Mesodermal cell (in vitro differentiated cells): ENCODE measurements around the gene BACE1-AS.
"Not testable (repeated sequence)": the region's sequence is repeated elsewhere in the genome, so short reads cannot be mapped to it uniquely, and the experiment has no call there.

ENCODE experiments used
- H3K27ac ChIP-seq: 2 replicates; pipeline ENCODE4 v1.7.0; 2013; ENCODE audit warnings: mild to moderate bottlenecking, low read depth, low read length, moderate library complexity; ENCODE audit not compliant: severe bottlenecking
- H3K36me3 ChIP-seq: 2 replicates; pipeline ENCODE4 v1.7.1; 2013; ENCODE audit warnings: mild to moderate bottlenecking, low read length, moderate library complexity; ENCODE audit not compliant: control insufficient read depth, insufficient read depth
- H3K4me1 ChIP-seq: one replicate; pipeline ENCODE4 v1.7.1; 2013; ENCODE audit warnings: mild to moderate bottlenecking, low read length; ENCODE audit not compliant: insufficient read depth, control insufficient read depth, poor library complexity, severe bottlenecking
- H3K4me3 ChIP-seq: 2 replicates; pipeline ENCODE4 v1.7.0; 2013; ENCODE audit warnings: low read length, control low read depth, mild to moderate bottlenecking; ENCODE audit not compliant: insufficient read depth, poor library complexity, severe bottlenecking; ENCODE audit errors: extremely low read depth
- H3K9me3 ChIP-seq: 2 replicates; pipeline ENCODE4 v1.7.1; 2013; ENCODE audit warnings: mild to moderate bottlenecking, low read length, moderate library complexity; ENCODE audit not compliant: control insufficient read depth
- WGBS, 2 experiments: methylation state at CpG; one replicate each; pipeline ENCODE4 v1.1.5; 2013; ENCODE audit warnings: missing lambda C conversion rate in 2 of 2; ENCODE audit not compliant: insufficient coverage in 2 of 2; 5-methylcytosine and 5-hydroxymethylcytosine counted together

Gene BACE1-AS

DNA sequence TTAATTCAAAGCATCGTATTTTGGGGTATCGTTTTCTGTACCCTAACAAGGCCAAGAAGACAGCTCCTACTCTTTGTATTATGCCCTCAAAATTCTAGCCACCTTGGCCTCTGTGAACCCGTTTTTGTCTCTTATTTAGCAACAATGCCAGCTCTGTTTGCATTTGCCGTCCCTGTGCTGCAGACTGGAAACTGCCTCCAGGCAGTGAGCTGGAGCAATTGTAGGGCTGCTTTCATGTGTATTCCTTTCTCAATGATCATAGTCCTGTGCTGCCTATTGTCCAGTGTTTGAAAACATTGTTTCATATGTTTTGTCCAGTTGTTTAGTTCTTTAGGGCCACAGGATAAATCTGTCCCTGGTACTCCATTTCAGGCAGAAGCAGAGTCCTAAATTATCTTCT, 19.9 kb upstream of the BACE1-AS start:
- peaks cover 19% of the 10 kb centered on the region for H3K4me1 ChIP-seq
- peaks cover 34% of the 10 kb centered on the region for H3K36me3 ChIP-seq
- peaks cover 19% of the 10 kb centered on the region for H3K9me3 ChIP-seq
- H3K4me3 ChIP-seq, result no peak overlapping the region
- WGBS, 2 experiments, result 81 to 100% methylated on average over 4 of the region's 4 CpGs
- peak overlapping the region; percentile 29 for H3K27ac ChIP-seq

DNA sequence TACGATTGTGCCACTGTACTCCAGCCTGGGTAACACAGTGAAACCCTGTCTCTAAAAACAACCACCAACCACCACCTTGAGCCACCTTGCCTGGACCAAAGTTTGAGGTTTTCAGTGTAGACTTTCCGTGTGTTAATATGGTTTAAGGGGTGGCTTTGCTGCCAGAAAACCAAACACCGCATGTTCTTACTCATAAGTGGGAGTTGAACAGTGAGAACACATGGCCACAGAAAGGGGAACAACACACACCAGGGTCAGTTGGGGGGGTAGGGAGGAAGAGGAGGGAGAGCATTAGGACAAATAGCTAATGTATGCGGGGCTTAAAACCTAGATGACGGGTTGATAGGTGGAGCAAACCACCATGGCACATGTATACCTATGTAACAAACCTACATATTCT, 19.0 kb upstream of the BACE1-AS start:
- 93 to 100% methylated on average over 1 to 2 of the region's 5 CpGs for WGBS, 2 experiments
- peaks cover 32% of the 10 kb centered on the region for H3K36me3 ChIP-seq
- H3K4me1 ChIP-seq, result peaks cover 19% of the 10 kb centered on the region
- H3K4me3 ChIP-seq, H3K27ac ChIP-seq: not testable (repeated sequence)
- H3K9me3 ChIP-seq, result peaks cover 19% of the 10 kb centered on the region

DNA sequence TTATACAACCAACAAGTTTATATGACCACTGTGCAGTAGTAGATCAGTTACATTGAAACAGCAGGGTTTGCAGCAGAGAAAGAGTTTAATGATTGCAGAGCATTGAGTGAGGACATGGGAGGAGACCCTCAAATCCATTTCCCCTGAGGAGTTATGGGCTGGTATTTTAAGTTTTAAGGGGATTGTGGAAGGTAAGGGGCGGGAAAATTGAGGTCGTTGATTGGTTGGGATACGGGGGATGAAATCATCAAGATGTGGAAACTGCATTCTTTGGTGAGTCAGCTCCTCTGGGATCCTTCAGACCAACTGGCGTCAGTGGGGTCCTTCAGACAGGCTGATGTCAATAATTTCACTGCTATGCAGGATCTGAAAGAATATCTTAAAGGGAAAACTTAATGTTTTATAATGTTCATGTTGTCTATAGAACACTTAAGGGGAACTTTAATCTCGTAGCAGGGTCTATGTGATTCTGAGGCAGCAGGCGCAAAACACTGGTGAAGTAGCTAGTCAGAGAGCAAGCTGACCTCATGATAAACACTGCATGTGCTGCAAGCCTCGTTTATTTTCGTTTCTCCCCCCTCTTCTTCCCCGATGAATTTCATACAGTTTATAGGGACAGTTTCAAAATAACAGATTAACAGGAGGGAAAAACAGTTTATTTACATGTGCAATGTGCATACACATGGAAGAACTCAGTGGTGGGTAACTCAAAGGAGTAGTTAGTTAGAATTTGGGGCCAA, 17.4 kb upstream of the BACE1-AS start:
- WGBS, 2 experiments, result 77% methylated on average over 6 of the region's 9 CpGs
- peaks cover 32% of the 10 kb centered on the region for H3K36me3 ChIP-seq

DNA sequence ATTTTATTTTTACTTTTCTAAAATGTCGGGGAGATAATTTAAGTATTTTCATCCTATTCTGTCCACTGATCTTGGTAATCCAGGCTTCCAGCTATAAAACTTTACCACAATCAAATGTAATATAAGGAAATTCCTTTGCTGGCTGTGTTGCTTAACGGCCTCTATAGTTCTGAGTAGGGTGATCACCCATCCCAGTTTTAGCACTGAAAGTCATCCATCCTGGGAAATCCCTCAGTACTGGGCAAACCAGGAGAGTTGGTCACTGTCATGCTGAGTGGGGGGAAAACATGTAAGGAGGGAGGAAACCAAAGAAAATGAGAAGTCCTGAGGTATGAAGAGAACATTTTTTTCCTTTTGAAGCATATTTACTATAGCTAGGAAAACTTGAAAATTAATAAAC, 12.8 kb upstream of the BACE1-AS start:
- H3K36me3 ChIP-seq, result peaks cover 30% of the 10 kb centered on the region
- peaks cover 4% of the 10 kb centered on the region for H3K9me3 ChIP-seq
- H3K4me3 ChIP-seq, result no peak overlapping the region
- 100% methylated on average over 1 of the region's 2 CpGs; no CpG with 5 or more reads in 1 of the 2 experiments for WGBS, 2 experiments
- peaks cover 34% of the 10 kb centered on the region for H3K4me1 ChIP-seq
- no peak overlapping the region for H3K27ac ChIP-seq

More for the DNA sequence above, 17.4 kb upstream of the BACE1-AS start:
- Histone ChIP-seq H3K27ac (peak overlapping the region; percentile 62), H3K4me3 (no peak overlapping the region), H3K4me1 (peaks cover 19% of the 10 kb centered on the region), H3K9me3 (peaks cover 19% of the 10 kb centered on the region)

DNA sequence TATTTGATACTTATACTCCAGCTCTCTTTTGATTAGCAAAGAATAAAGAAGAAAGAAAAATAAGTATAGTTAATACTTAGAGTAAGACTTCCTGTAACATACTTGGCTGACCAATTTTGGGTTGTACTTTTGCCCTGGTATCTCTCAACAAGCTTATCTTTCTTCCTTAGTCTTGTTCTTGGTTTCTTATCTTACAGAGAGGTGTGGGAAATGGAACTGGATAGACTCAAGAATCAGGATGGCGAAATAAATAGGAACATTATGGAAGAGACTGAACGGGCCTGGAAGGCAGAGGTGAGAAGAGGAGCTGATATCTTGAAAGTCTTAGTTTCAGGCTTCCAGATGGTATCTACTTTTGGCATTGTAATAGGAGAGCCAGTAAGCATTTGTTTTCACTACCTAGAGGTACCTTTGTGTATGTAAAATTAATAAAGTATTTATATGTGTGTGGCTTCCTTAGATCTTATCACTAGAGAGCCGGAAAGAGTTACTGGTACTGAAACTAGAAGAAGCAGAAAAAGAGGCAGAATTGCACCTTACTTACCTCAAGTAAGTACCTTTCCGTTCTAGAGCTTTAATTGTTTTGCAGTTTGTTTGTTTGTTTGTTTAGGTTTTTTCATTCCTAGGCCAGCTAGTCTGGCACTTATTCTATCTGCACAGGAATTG, 11.3 kb upstream of the BACE1-AS start:
- Histone ChIP-seq H3K9me3 (no peaks in the 10 kb centered on the region), H3K4me3 (no peak overlapping the region), H3K27ac (peak overlapping the region; percentile 34), H3K36me3 (peaks cover 37% of the 10 kb centered on the region), H3K4me1 (peaks cover 27% of the 10 kb centered on the region)
- 82 to 84% methylated on average over 2 to 3 of the region's 4 CpGs for WGBS, 2 experiments

DNA sequence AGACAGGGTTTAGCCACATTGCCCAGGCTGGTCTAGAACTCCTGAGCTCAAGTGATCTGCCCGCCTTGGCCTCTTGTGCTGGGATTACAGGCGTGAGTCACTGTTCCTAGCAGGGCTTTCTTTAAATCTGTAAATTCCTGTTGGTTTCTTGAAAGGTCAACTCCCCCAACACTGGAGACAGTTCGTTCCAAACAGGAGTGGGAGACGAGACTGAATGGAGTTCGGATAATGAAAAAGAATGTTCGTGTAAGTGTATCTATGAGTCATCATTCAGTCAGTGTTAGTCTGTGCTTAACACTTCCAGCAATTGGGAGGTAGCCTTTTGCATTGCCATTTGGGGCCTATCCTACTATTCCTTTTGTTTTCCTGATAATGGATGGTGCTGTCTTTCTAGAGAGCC, 10.0 kb upstream of the BACE1-AS start:
- no peaks in the 10 kb centered on the region for H3K9me3 ChIP-seq
- peaks cover 27% of the 10 kb centered on the region for H3K4me1 ChIP-seq
- H3K36me3 ChIP-seq, result peaks cover 41% of the 10 kb centered on the region
- H3K27ac ChIP-seq, result peak overlapping the region; percentile 70
- H3K4me3 ChIP-seq, result no peak overlapping the region
- 45 to 56% methylated on average over 2 to 6 of the region's 6 CpGs for WGBS, 2 experiments

DNA sequence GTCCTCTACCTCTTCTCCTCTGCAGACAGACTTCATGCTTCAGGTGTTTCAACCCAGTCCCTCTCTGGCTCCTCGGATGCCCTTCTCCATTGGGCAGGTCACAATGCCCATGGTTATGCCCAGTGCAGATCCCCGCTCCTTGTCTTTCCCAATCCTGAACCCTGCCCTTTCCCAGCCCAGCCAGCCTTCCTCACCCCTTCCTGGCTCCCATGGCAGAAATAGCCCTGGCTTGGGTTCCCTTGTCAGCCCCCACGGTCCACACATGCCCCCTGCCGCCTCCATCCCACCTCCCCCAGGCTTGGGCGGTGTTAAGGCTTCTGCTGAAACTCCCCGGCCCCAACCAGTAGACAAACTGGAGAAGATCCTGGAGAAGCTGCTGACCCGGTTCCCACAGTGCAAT, 9.3 kb upstream of the BACE1-AS start:
- H3K9me3 ChIP-seq, result no peaks in the 10 kb centered on the region
- H3K27ac ChIP-seq, result peak overlapping the region; percentile 70
- H3K36me3 ChIP-seq, result peaks cover 46% of the 10 kb centered on the region
- H3K4me3 ChIP-seq, result no peak overlapping the region
- WGBS, 2 experiments, result 96 to 100% methylated on average over 2 to 4 of the region's 7 CpGs
- peaks cover 27% of the 10 kb centered on the region for H3K4me1 ChIP-seq

DNA sequence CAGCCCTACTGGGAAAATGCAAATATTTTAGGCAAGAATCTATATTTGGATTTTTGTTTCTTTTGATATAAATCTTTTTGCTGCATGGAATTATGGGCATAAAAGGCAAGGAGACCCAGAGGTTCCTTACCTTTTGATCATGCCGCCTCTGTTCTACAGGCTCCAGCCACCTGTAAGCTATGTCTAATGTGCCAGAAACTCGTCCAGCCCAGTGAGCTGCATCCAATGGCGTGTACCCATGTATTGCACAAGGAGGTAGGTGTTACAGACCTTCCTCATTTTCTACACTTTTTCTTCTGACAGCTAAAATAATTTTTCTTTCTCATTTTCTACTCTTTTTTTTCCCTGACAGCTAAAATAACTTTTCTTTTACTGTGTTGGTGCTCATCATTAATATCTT, 8.2 kb upstream of the BACE1-AS start:
- WGBS, 2 experiments, result 100% methylated on average over 2 to 3 of the region's 3 CpGs

DNA sequence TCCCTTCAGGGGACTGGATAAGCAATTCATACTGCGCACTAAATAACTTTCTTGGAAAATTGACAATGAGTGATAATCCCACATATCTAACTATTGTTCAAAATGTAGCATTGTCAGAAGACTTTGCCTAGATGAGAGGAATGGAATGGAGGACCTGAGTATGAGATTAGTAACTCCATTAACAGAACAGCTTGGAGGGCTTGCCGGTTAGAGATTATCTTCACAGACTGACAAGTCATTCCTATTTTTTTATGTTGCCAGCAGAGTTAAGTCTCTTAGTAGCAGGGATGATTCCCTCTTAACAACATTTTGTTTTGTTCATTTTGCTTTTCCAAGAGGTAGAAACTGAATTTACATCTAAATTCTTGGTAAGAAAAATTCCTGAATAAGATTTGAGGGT, 7.1 kb upstream of the BACE1-AS start:
- Histone ChIP-seq H3K27ac (no peak overlapping the region), H3K36me3 (peaks cover 68% of the 10 kb centered on the region)

More for the DNA sequence above, 8.2 kb upstream of the BACE1-AS start:
- H3K27ac ChIP-seq, result no peak overlapping the region
- no peaks in the 10 kb centered on the region for H3K9me3 ChIP-seq
- H3K4me3 ChIP-seq, result no peak overlapping the region
- peaks cover 57% of the 10 kb centered on the region for H3K36me3 ChIP-seq
- H3K4me1 ChIP-seq, result peaks cover 27% of the 10 kb centered on the region

DNA sequence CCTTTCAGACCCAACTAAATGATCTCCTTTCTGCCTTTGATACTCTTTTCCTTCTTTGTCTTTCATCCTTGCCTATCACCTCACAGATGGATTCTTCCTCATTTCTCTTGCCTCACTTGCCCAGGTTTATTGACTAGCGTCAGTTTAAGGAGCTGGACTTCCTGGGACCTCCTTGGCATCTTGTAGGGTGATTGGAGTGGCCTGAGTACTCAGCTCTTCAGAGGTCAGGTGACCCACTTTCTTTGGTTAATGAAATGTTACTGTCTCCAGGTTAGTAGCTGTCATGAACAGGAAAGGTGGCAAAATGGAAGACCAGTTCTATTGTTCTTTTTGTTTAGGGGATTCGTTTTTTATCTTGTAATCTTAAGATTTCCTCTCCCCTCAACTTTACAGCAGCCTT, 4.6 kb upstream of the BACE1-AS start:
- 100% methylated on average over 1 of the region's 2 CpGs; no CpG with 5 or more reads in 1 of the 2 experiments for WGBS, 2 experiments
- Histone ChIP-seq H3K27ac (no peak overlapping the region), H3K4me1 (peaks cover 11% of the 10 kb centered on the region), H3K36me3 (peaks cover 89% of the 10 kb centered on the region), H3K9me3 (no peaks in the 10 kb centered on the region), H3K4me3 (no peak overlapping the region)

More for the DNA sequence above, 7.1 kb upstream of the BACE1-AS start:
- Histone ChIP-seq H3K4me1 (peaks cover 27% of the 10 kb centered on the region), H3K9me3 (no peaks in the 10 kb centered on the region), H3K4me3 (no peak overlapping the region)
- WGBS, 2 experiments, result 100% methylated on average over 1 of the region's 2 CpGs; no CpG with 5 or more reads in 1 of the 2 experiments

DNA sequence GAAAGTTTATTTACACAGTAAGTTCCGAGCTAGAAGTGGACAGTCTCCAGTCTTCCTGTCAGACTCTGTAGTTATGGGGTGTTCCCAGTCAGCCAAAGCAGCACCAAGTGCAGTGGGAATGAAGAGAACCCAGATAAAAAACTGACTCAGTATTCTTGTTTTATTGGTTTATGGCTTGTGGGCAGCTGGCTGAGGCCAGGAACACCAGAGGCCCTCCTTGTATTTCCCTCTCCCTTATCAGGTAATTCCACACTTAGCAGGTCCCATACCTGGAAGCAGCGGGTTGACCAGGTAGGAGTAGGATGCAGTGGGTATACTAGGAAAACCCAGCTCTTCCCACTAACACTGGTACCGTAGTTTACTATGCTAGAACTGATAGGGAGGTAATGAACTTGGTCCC, 3.5 kb upstream of the BACE1-AS start:
- no peak overlapping the region for H3K4me3 ChIP-seq
- peaks cover under 1% of the 10 kb centered on the region for H3K4me1 ChIP-seq
- H3K27ac ChIP-seq, result no peak overlapping the region
- peaks cover 85% of the 10 kb centered on the region for H3K36me3 ChIP-seq
- 100% methylated on average over 1 of the region's 3 CpGs for WGBS, 2 experiments
- no peaks in the 10 kb centered on the region for H3K9me3 ChIP-seq
